DMS53 treated with DMSO at 0.1 percent for 48 hours (cell line): ENCODE data around the gene KRT79.

Experiments
- DNase-seq: peaks from one replicate; lab custom pipeline; 2025; ENCODE audit not compliant: unreplicated experiment; lab: John Stamatoyannopoulos, UW

The KRT79 gene

GRCh38 chr12:52792185-52793029, 41.7 kb downstream of the KRT79 start:
- no peak for DNase-seq

GRCh38 chr12:52791271-52792184, 42.6 kb downstream of the KRT79 start:
- DNase-seq = no peak

- no peak for DNase-seq
These were observed 43.5 kb downstream of the KRT79 start for GRCh38 chr12:52790427-52791270.

GRCh38 chr12:52789637-52790426, 44.3 kb downstream of the KRT79 start:
- no peak for DNase-seq

GRCh38 chr12:52788876-52789636, 45.1 kb downstream of the KRT79 start:
- DNase-seq = no peak

GRCh38 chr12:52788192-52788875, 45.8 kb downstream of the KRT79 start:
- no peak for DNase-seq

GRCh38 chr12:52787324-52788191, 46.6 kb downstream of the KRT79 start:
- no peak for DNase-seq

GRCh38 chr12:52784909-52785308, 49.2 kb downstream of the KRT79 start:
- DNase-seq = no peak

GRCh38 chr12:52783563-52784316, 50.4 kb downstream of the KRT79 start:
- DNase-seq = no peak

- DNase-seq = no peak
These were observed 51.6 kb downstream of the KRT79 start for GRCh38 chr12:52782502-52782901.

GRCh38 chr12:52781399-52782082, 52.6 kb downstream of the KRT79 start:
- DNase-seq = no peak

GRCh38 chr12:52779914-52780313, 54.2 kb downstream of the KRT79 start:
- no peak for DNase-seq

- DNase-seq = no peak
These were observed 55.3 kb downstream of the KRT79 start for GRCh38 chr12:52778833-52779232.

GRCh38 chr12:52777566-52777965, 56.5 kb downstream of the KRT79 start:
- DNase-seq = no peak

GRCh38 chr12:52776913-52777395, 57.2 kb downstream of the KRT79 start, which contains the start of gene KRT76:
KRT76 (minus strand) TSS chr12:52777345; CDS start chr12:52777291, 54 bp downstream.
- no peak for DNase-seq

GRCh38 chr12:52776435-52776834, 57.7 kb downstream of the KRT79 start:
- DNase-seq = no peak
